Tibial nerve (tissue), 4 donors: ENCODE data around the gene CMTM8. TPM values are rescaled to one million over a fixed set of nuclear protein-coding genes. Genes with fewer than 3 reads are reported as not detected.

ENCODE experiments used
- DNase-seq, 2 donors: peaks; one replicate each; pipeline ENCODE4 v3.0.0-alpha.2; 2019; ENCODE audit warnings: low spot score in 2 of 2
- H3K27ac ChIP-seq, 4 donors: fragments of 200-600 bp; sonication (generic) in 3 of 4; one replicate each; pipeline ENCODE4 v1.5.1; 2017 to 2019; ENCODE audit warnings: mild to moderate bottlenecking in 1 of 4
- H3K27me3 ChIP-seq, 2 donors: fragments of 200-600 bp; sonication (generic) in 1 of 2; one replicate each; pipeline versions ENCODE4 v1.5.1 to v1.6.0; 2017 to 2019
- H3K36me3 ChIP-seq, 3 donors: fragments of 200-600 bp; sonication (generic); one replicate each; pipeline ENCODE4 v1.5.1; 2018 to 2019
- H3K4me1 ChIP-seq, 4 donors: fragments of 200-600 bp; sonication (generic) in 3 of 4; one replicate each; pipeline ENCODE4 v1.5.1; 2017 to 2019
- H3K4me3 ChIP-seq, 4 donors: fragments of 200-600 bp; sonication (generic) in 3 of 4; one replicate each; pipeline ENCODE4 v1.5.1; 2017 to 2019; ENCODE audit warnings: mild to moderate bottlenecking in 1 of 4, moderate library complexity in 1 of 4
- H3K9me3 ChIP-seq, 4 donors: fragments of 200-600 bp; sonication (generic) in 3 of 4; one replicate each; pipeline ENCODE4 v1.5.1; 2017 to 2019
- CTCF ChIP-seq, 5 experiments: fragments of 200-600 bp in 3 of 5; fragments of 450-650 bp in 2 of 5; sonication (generic) in 3 of 5; IDR thresholded peaks; one replicate each; pipeline ENCODE4 v1.5.1; 2016 to 2019; ENCODE audit warnings: antibody characterized with exemption in 5 of 5, mild to moderate bottlenecking in 3 of 5, moderate library complexity in 2 of 5
- EP300 ChIP-seq, 2 donors: sonication (generic); formaldehyde crosslinking; IDR thresholded peaks; one replicate each; pipeline ENCODE4 v1.6.1; 2017; ENCODE audit warnings: antibody characterized with exemption in 2 of 2, mild to moderate bottlenecking in 1 of 2
- POLR2A ChIP-seq, 2 donors: fragments of 450-650 bp; IDR thresholded peaks; one replicate each; pipeline ENCODE4 v1.6.1; 2017; ENCODE audit warnings: antibody characterized with exemption in 2 of 2, mild to moderate bottlenecking in 2 of 2, moderate library complexity in 2 of 2
- whole genome bisulfite sequencing, 2 donors: methylation state at CpG; one replicate each; pipeline ENCODE4 v1.1.5; 2018; 5-methylcytosine and 5-hydroxymethylcytosine counted together
- total RNA-seq, 4 donors: library from RNA; depleted of rRNA; stranded (reverse); fragments of >200 nt; gene quantifications; one replicate each; pipeline ENCODE4 v1.1.0, GENCODE V29; 2016

Gene CMTM8
- total RNA-seq, 4 donors from 2014 or later: 2.9 to 8.4 (median 7.3) TPM

- H3K36me3 ChIP-seq: no peaks in the 10 kb centered on the region
- no peak overlapping the region for H3K4me3 ChIP-seq
- WGBS, 2 donors: 69 to 88% methylated on average over 4 of the region's 4 CpGs
- TF ChIP-seq POLR2A (IDR thresholded peaks at IDR 0.05): no peak
- TF ChIP-seq CTCF (IDR thresholded peaks at IDR 0.05): no peak
- no peak for TF ChIP-seq EP300 (IDR thresholded peaks at IDR 0.05)
- no peaks in the 10 kb centered on the region for H3K4me1 ChIP-seq
- no peaks in the 10 kb centered on the region for H3K27me3 ChIP-seq
- no peaks in the 10 kb centered on the region for H3K9me3 ChIP-seq
- no peak for DNase-seq
- no peak overlapping the region for H3K27ac ChIP-seq
Observed at GRCh38 chr3:32282578-32283154, 44.2 kb downstream of the CMTM8 start.

- no peak overlapping the region for H3K27ac ChIP-seq
- H3K4me1 ChIP-seq: no peaks in the 10 kb centered on the region
- 49 to 68% methylated on average over 14 of the region's 14 CpGs for whole genome bisulfite sequencing, 2 donors
- no peaks in the 10 kb centered on the region for H3K36me3 ChIP-seq
- DNase-seq: no peak
- no peaks in the 10 kb centered on the region for H3K9me3 ChIP-seq
- H3K4me3 ChIP-seq: no peak overlapping the region
- TF ChIP-seq CTCF (IDR thresholded peaks at IDR 0.05): no peak
- TF ChIP-seq EP300 (IDR thresholded peaks at IDR 0.05): no peak
- no peak for TF ChIP-seq POLR2A (IDR thresholded peaks at IDR 0.05)
- H3K27me3 ChIP-seq: no peaks in the 10 kb centered on the region
Observed at GRCh38 chr3:32283304-32283703, 44.8 kb downstream of the CMTM8 start.

- H3K36me3 ChIP-seq: no peaks in the 10 kb centered on the region
- no peak for TF ChIP-seq EP300 (IDR thresholded peaks at IDR 0.05)
- no peak for TF ChIP-seq POLR2A (IDR thresholded peaks at IDR 0.05)
- no peak for TF ChIP-seq CTCF (IDR thresholded peaks at IDR 0.05)
- H3K9me3 ChIP-seq: no peaks in the 10 kb centered on the region
- H3K4me3 ChIP-seq: no peak overlapping the region
- H3K27me3 ChIP-seq: no peaks in the 10 kb centered on the region
- no peaks in the 10 kb centered on the region for H3K4me1 ChIP-seq
- no peak overlapping the region for H3K27ac ChIP-seq
- no peak for DNase-seq
- 68 to 83% methylated on average over 6 of the region's 6 CpGs for WGBS, 2 donors
Observed at GRCh38 chr3:32284443-32285212, 46.1 kb downstream of the CMTM8 start.

GRCh38 chr3:32285891-32286290 is 47.4 kb downstream of the CMTM8 start:
- H3K4me3 ChIP-seq: no peak overlapping the region

More at GRCh38 chr3:32285891-32286290, 47.4 kb downstream of the CMTM8 start:
- TF ChIP-seq EP300 (IDR thresholded peaks at IDR 0.05) (no peak), CTCF (IDR thresholded peaks at IDR 0.05) (no peak), POLR2A (IDR thresholded peaks at IDR 0.05) (no peak)
- no peaks in the 10 kb centered on the region for H3K9me3 ChIP-seq
- no peaks in the 10 kb centered on the region for H3K27me3 ChIP-seq
- H3K36me3 ChIP-seq: no peaks in the 10 kb centered on the region
- DNase-seq: no peak
- H3K27ac ChIP-seq: no peak overlapping the region
- H3K4me1 ChIP-seq: no peaks in the 10 kb centered on the region
- WGBS, 2 donors: 56 to 67% methylated on average over 8 of the region's 8 CpGs
